Activated naive CD4-positive, alpha-beta T cell treated with anti-CD3 and anti-CD28 coated beads for 36 hours (primary cell): Measurements from ENCODE around the gene MNT. TPM values are rescaled to one million over a fixed set of nuclear protein-coding genes. Genes with fewer than 3 reads are reported as not detected.

Source experiments
- CTCF ChIA-PET: fragments of 350-600 bp; sonication (Branson Sonifier 250); formaldehyde crosslinking; loops from one replicate; lab custom pipeline; 2021; ENCODE audit warnings: antibody characterized with exemption; lab: Charles Lee
- DNase-seq: peaks from one replicate; pipeline ENCODE4 v3.0.0-alpha.2; 2020
- H3K27ac Mint-ChIP-seq: one replicate; pipeline ENCODE4 v1.8.0; 2021; ENCODE audit warnings: mild to moderate bottlenecking, mixed read lengths
- H3K27me3 Mint-ChIP-seq: one replicate; pipeline ENCODE4 v1.8.0; 2021; ENCODE audit warnings: low read depth, mixed read lengths
- H3K36me3 Mint-ChIP-seq: one replicate; pipeline ENCODE4 v1.8.0; 2021; ENCODE audit warnings: low read depth, mixed read lengths
- H3K4me1 Mint-ChIP-seq: one replicate; pipeline ENCODE4 v1.8.0; 2021; ENCODE audit warnings: low read depth, mixed read lengths
- H3K4me3 Mint-ChIP-seq: one replicate; pipeline ENCODE4 v1.8.0; 2021; ENCODE audit warnings: mild to moderate bottlenecking, moderate library complexity, mixed read lengths
- H3K9me3 Mint-ChIP-seq: one replicate; pipeline ENCODE4 v1.8.0; 2021; ENCODE audit warnings: mixed read lengths
- intact Hi-C: fragments of 100-400 bp; cut with micrococcal nuclease; formaldehyde crosslinking; loops from one replicate; pipeline ENCODE4 v1.15.1; 2023
- total RNA-seq, 2 experiments: library from RNA; stranded (reverse); gene quantifications; one replicate each; pipeline ENCODE4 v1.2.3, GENCODE V29; 2021

The MNT gene
- total RNA-seq, 2 experiments from 2014 or later, result 13.1 to 17.0 TPM

- Mint-ChIP-seq H3K4me1 (peaks cover 4% of the 10 kb centered on the region), H3K9me3 (no peaks in the 10 kb centered on the region), H3K36me3 (peaks cover 29% of the 10 kb centered on the region), H3K4me3 (no peak overlapping the region), H3K27ac (no peak overlapping the region), H3K27me3 (no peaks in the 10 kb centered on the region)
- CTCF ChIA-PET, result interaction anchor here (0.6 to 3.4 kb wide), 2 partner anchors 53 to 121 kb away, joined by 4 to 13 read pairs; no protein-coding TSS in a partner anchor
- no peak for DNase-seq
- intact Hi-C loops, result no loop called here
These were observed 35.0 kb upstream of the MNT start for GRCh38 chr17:2435862-2436261.

DNA sequence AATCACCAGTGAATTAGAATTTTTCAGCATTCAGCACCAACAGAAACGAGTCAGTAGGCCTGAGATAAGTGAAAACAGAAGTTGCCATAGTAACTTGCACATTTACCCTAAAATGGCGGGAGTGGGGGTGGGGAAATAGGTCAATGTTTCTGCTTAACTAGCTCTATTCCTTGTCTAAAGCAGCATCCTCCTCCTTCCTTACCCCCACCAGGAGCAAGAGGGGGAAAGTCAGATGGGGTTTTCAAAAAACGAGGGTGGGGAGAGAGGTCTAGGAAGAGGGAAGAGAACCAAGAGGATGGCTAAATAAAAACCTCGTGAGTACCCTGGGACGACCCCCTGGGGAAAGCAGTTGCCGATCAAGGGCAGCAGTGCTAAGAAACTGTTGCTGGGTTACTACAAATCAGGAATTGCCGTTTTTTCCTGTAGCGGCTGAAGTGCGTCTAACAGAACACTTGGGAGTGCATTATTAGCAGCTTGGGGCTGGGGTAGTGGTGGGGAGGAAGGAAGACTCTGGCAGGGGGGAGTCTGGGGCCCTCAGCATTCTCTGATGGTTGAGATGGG is 34.4 kb upstream of the MNT start:
- CTCF ChIA-PET, result interaction anchor here (3.4 kb wide), 1 partner anchor 52 kb away, joined by 13 read pairs; no protein-coding TSS in a partner anchor
- H3K4me3 Mint-ChIP-seq, result no peak overlapping the region
- no peak for DNase-seq
- peaks cover 4% of the 10 kb centered on the region for H3K4me1 Mint-ChIP-seq
- no peaks in the 10 kb centered on the region for H3K27me3 Mint-ChIP-seq
- H3K36me3 Mint-ChIP-seq, result peaks cover 29% of the 10 kb centered on the region
- H3K27ac Mint-ChIP-seq, result no peak overlapping the region
- no peaks in the 10 kb centered on the region for H3K9me3 Mint-ChIP-seq
- intact Hi-C loops, result no loop called here

DNA sequence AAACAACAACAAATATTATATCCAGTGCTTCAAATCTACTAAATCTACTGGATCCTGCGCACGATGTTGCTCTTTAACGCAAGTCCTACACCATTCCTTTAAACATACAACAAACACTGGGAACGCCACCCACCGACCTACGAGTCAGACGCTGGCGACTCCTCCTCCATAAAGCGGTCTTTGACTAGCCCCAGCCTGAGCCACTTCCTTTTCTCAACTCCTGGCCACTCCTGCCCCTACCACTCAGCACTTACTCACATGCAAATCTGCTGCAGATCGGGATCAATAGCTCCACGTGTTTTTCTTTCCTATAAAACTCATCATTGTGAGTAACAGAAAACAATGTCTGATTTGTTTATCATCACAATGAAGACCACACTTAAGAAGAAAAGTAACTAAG is 32.8 kb upstream of the MNT start:
- H3K36me3 Mint-ChIP-seq, result peaks cover 23% of the 10 kb centered on the region
- no peak overlapping the region for H3K4me3 Mint-ChIP-seq
- H3K27me3 Mint-ChIP-seq, result no peaks in the 10 kb centered on the region
- DNase-seq, result no peak
- peak overlapping the region; percentile 5 for H3K27ac Mint-ChIP-seq
- intact Hi-C loops, result no loop called here
- H3K9me3 Mint-ChIP-seq, result no peaks in the 10 kb centered on the region
- CTCF ChIA-PET, result interaction anchor here (1.2 kb wide), 1 partner anchor 18 kb away, joined by 5 read pairs; no protein-coding TSS in a partner anchor
- H3K4me1 Mint-ChIP-seq, result peaks cover 3% of the 10 kb centered on the region

- peaks cover 9% of the 10 kb centered on the region for H3K36me3 Mint-ChIP-seq
- H3K27ac Mint-ChIP-seq, result no peak overlapping the region
- DNase-seq, result no peak
- H3K27me3 Mint-ChIP-seq, result no peaks in the 10 kb centered on the region
- H3K4me1 Mint-ChIP-seq, result no peaks in the 10 kb centered on the region
- CTCF ChIA-PET, result interaction anchor here (1.4 kb wide), 1 partner anchor 12 kb away, joined by 6 read pairs; no protein-coding TSS in a partner anchor
- H3K4me3 Mint-ChIP-seq, result no peak overlapping the region
- H3K9me3 Mint-ChIP-seq, result no peaks in the 10 kb centered on the region
- intact Hi-C loops, result no loop called here
These were observed 27.1 kb upstream of the MNT start for GRCh38 chr17:2427910-2428309.

GRCh38 chr17:2427215-2427614 is 26.4 kb upstream of the MNT start:
- no peak for DNase-seq
- H3K27me3 Mint-ChIP-seq, result no peaks in the 10 kb centered on the region
- intact Hi-C loops, result no loop called here
- H3K36me3 Mint-ChIP-seq, result peaks cover 6% of the 10 kb centered on the region
- no peak overlapping the region for H3K27ac Mint-ChIP-seq
- H3K4me1 Mint-ChIP-seq, result no peaks in the 10 kb centered on the region
- CTCF ChIA-PET, result interaction anchor here (1.4 kb wide), 1 partner anchor 11 kb away, joined by 6 read pairs; no protein-coding TSS in a partner anchor
- no peaks in the 10 kb centered on the region for H3K9me3 Mint-ChIP-seq
- no peak overlapping the region for H3K4me3 Mint-ChIP-seq

DNA sequence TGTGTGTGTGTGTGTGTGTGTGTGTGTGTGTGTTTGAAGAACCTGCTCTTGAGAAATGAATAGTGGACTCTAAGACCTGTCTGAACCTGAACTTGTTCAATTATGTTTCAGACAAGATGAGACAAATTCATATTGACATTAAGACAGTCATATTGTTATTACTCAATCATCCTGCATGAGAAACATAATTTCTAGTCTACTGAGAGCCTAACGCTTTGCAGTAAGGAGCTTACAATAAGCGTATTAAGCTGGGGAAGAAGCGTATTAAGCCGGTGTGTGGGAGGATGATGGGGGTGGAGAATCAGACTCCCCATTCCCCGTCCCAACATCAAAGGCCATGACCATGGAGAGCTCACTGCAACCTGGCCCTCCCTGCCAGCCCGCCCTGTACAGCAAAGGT is 22.4 kb upstream of the MNT start:
- no peak for DNase-seq
- Mint-ChIP-seq H3K4me3 (no peak overlapping the region), H3K36me3 (peaks cover 16% of the 10 kb centered on the region), H3K9me3 (no peaks in the 10 kb centered on the region), H3K27me3 (no peaks in the 10 kb centered on the region), H3K4me1 (no peaks in the 10 kb centered on the region), H3K27ac (no peak overlapping the region)
- intact Hi-C loops, result no loop called here
- CTCF ChIA-PET, result interaction anchor here (0.7 to 1.1 kb wide), 2 partner anchors 41 to 129 kb away, joined by 3 to 6 read pairs; no protein-coding TSS in a partner anchor

DNA sequence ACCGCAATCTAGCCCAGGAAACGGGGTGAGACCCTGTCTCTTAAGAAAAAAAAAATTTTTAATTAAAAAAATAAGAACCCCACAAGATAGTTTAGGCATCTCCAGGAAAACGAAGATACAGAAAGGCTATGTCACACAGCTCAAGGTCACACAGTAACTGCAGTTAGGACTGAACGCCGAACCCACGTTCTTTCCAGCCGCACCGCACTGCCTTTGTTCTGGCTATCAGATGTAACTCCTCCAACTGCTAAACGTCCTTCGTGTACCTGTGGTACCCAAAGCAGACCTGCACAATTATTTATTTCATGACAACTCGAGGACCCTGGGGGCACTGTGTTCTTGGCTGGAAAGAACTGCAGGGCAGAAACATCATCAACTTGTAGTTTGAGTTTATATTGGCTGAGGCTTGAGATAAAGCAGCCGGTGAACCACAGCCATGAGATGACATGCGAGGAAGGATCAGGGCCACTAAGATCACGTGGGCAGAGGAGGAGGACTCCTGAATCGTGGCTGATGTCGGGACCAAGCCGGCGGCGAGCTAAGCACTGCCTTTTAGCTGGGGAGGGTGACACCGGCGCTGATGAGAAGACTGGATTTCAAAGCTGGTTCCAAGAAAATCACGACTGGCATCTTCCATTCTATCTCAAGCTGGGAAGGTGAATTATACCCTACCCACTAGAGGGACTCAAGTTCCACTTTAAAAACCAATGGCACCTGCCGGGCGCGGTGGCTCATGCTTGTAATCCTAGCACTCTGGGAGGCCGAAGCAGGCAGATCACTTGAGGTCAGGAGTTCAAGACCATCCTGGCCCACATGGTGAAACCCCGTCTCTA is 20.7 kb upstream of the MNT start:
- Mint-ChIP-seq H3K9me3 (no peaks in the 10 kb centered on the region), H3K4me1 (no peaks in the 10 kb centered on the region), H3K4me3 (no peak overlapping the region), H3K27ac (no peak overlapping the region), H3K36me3 (peaks cover 11% of the 10 kb centered on the region), H3K27me3 (no peaks in the 10 kb centered on the region)
- CTCF ChIA-PET, result interaction anchor here (0.6 kb wide), 1 partner anchor 44 kb away, joined by 3 read pairs; no protein-coding TSS in a partner anchor
- no peak for DNase-seq
- intact Hi-C loops, result no loop called here

GRCh38 chr17:2420176-2420575 is 19.3 kb upstream of the MNT start:
- Mint-ChIP-seq H3K27ac (no peak overlapping the region), H3K36me3 (peaks cover 11% of the 10 kb centered on the region), H3K4me3 (no peak overlapping the region), H3K9me3 (no peaks in the 10 kb centered on the region), H3K27me3 (no peaks in the 10 kb centered on the region), H3K4me1 (no peaks in the 10 kb centered on the region)
- intact Hi-C loops, result no loop called here
- CTCF ChIA-PET, result interaction anchor here (5.8 kb wide), 1 partner anchor 37 kb away, joined by 247 read pairs; no protein-coding TSS in a partner anchor
- DNase-seq, result no peak

GRCh38 chr17:2419486-2419885 is 18.6 kb upstream of the MNT start:
- Mint-ChIP-seq H3K4me1 (no peaks in the 10 kb centered on the region), H3K9me3 (no peaks in the 10 kb centered on the region), H3K36me3 (peaks cover 12% of the 10 kb centered on the region), H3K4me3 (no peak overlapping the region), H3K27ac (no peak overlapping the region), H3K27me3 (no peaks in the 10 kb centered on the region)
- CTCF ChIA-PET, result interaction anchor here (1.0 to 5.8 kb wide), 5 partner anchors 10 to 264 kb away, joined by 3 to 247 read pairs (median 3); no protein-coding TSS in a partner anchor
- intact Hi-C loops, result no loop called here
- no peak for DNase-seq

DNA sequence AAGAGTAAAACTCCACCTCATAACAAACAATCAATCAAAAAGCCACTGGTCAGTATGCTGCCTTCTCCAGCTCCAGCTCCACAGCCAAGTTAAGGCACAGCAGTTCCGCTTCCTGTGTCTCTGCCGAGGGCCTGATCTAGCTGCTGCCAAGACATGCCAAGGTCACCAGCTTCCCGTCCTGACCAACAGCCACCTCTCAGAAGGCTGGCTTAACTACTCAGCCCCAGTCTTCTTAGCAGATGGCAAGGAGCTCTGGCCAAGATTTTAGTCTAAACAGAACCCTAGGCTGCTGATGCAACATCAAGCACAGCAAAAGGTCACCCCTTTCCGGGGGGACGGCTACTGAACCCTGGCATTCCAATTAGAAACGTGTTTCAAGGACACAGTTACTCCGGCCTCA is 17.7 kb upstream of the MNT start:
- no peaks in the 10 kb centered on the region for H3K4me1 Mint-ChIP-seq
- CTCF ChIA-PET, result interaction anchor here (0.6 to 5.8 kb wide), 4 partner anchors 13 to 200 kb away, joined by 3 to 247 read pairs (median 4); no protein-coding TSS in a partner anchor
- H3K4me3 Mint-ChIP-seq, result no peak overlapping the region
- DNase-seq, result no peak
- intact Hi-C loops, result no loop called here
- H3K27ac Mint-ChIP-seq, result no peak overlapping the region
- H3K36me3 Mint-ChIP-seq, result peaks cover 14% of the 10 kb centered on the region
- no peaks in the 10 kb centered on the region for H3K27me3 Mint-ChIP-seq
- no peaks in the 10 kb centered on the region for H3K9me3 Mint-ChIP-seq

- no peaks in the 10 kb centered on the region for H3K27me3 Mint-ChIP-seq
- no peaks in the 10 kb centered on the region for H3K9me3 Mint-ChIP-seq
- intact Hi-C loops, result loop anchor here (1.0 kb wide), 3 partner anchors 15 to 361 kb away; partner anchors contain the start of genes HIC1 and MNT
- H3K36me3 Mint-ChIP-seq, result peaks cover 13% of the 10 kb centered on the region
- peak; percentile 90 for DNase-seq
- CTCF ChIA-PET, result interaction anchor here (0.5 to 5.8 kb wide), 33 partner anchors 9 to 1187 kb away, joined by 3 to 247 read pairs (median 4); partner anchors contain the start of genes METTL16 and TSR1
- no peaks in the 10 kb centered on the region for H3K4me1 Mint-ChIP-seq
- no peak overlapping the region for H3K4me3 Mint-ChIP-seq
- peak overlapping the region; percentile 10 for H3K27ac Mint-ChIP-seq
These were observed 15.3 kb upstream of the MNT start for GRCh38 chr17:2416010-2416734.

DNA sequence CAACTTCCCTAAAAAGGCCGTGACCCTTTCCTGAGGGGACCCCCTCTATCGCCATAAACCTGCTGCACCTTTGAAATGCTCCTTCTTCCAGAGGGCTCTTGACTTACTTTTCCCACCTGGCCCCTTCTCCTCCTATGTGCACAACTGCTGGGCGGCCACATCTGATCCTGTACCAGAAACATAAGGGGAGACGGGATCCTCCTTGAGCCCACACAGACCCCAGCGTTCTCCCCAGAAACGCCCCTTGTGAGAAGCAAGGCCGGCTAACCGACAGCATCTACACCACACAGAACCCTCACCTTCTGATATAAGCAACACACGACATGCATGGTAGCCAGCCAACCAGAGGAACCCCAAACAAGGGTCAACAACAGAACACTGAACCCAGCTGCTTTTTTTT is 14.2 kb upstream of the MNT start:
- Mint-ChIP-seq H3K36me3 (peaks cover 19% of the 10 kb centered on the region), H3K27ac (no peak overlapping the region), H3K9me3 (no peaks in the 10 kb centered on the region), H3K27me3 (no peaks in the 10 kb centered on the region), H3K4me1 (no peaks in the 10 kb centered on the region), H3K4me3 (no peak overlapping the region)
- intact Hi-C loops, result no loop called here
- CTCF ChIA-PET, result interaction anchor here (0.6 to 5.8 kb wide), 6 partner anchors 24 to 285 kb away, joined by 4 to 247 read pairs (median 8); no protein-coding TSS in a partner anchor
- no peak for DNase-seq
